Progenitor cell of endocrine pancreas (in vitro differentiated cells): ENCODE results near the gene KANSL1. TPM values are rescaled to one million over a fixed set of nuclear protein-coding genes. Genes with fewer than 3 reads are reported as not detected.

ENCODE experiments used
- DNase-seq: peaks from one replicate; pipeline ENCODE4 v3.0.0; 2021; ENCODE audit warnings: low spot score; ENCODE audit not compliant: unreplicated experiment
- H3K27ac Mint-ChIP-seq: 2 replicates; pipeline ENCODE4 v1.8.0; 2021; ENCODE audit warnings: mild to moderate bottlenecking, moderate library complexity, mixed read lengths
- H3K27me3 Mint-ChIP-seq: 2 replicates; pipeline ENCODE4 v1.8.0; 2021; ENCODE audit warnings: mixed read lengths
- H3K36me3 Mint-ChIP-seq: 2 replicates; pipeline ENCODE4 v1.8.0; 2022; ENCODE audit warnings: mixed read lengths; ENCODE audit not compliant: insufficient read depth
- H3K4me1 Mint-ChIP-seq: 2 replicates; pipeline ENCODE4 v1.8.0; 2021; ENCODE audit warnings: low read depth, mixed read lengths
- H3K4me3 Mint-ChIP-seq: 2 replicates; pipeline ENCODE4 v1.8.0; 2021; ENCODE audit warnings: low read depth, mild to moderate bottlenecking, moderate library complexity, mixed read lengths
- H3K9me3 Mint-ChIP-seq: 2 replicates; pipeline ENCODE4 v1.8.0; 2021; ENCODE audit warnings: low read depth, mixed read lengths
- CTCF ChIP-seq: fragments of 200-600 bp; sonication (generic); IDR thresholded peaks from one replicate; pipeline ENCODE4 v1.5.0; 2021; ENCODE audit warnings: antibody characterized with exemption, mild to moderate bottlenecking; ENCODE audit not compliant: unreplicated experiment
- total RNA-seq: library from RNA; stranded (reverse); gene quantifications from 2 replicates; pipeline ENCODE4 v1.2.1, GENCODE V29; 2021

The KANSL1 gene
- total RNA-seq, 1 donor from 2014 or later: 173 TPM

DNA sequence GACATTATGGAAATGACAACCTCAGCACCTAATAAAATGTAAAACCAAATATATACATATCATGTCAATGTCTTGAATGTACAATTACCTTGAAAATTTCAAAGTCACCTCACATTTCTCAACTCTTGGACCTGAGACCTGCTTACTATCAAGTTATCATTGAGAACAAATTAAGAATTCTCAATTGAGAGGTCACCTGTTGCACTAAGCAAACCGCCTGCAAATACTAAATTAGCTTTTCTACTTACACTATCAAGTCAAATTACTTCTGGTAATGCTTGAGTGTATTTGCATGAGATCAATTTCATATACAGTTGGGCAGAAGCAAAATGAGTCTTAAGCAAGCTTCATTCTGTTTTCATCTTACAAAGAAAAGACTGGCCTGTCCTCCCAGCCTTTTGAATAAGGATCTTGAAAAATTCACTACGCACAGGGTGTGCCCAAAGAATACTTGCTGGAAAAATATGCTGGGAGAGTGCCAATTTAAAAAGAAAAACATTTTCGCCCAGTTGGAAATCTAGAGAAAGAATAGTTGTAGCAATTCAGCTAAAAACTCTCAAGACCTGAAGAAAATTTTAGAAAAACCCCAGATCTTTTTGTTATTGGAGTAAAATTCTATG is 35.7 kb downstream of the KANSL1 start:
- no peak for DNase-seq
- H3K36me3 Mint-ChIP-seq: peaks cover 7% of the 10 kb centered on the region
- TF ChIP-seq CTCF: no peak
- H3K4me3 Mint-ChIP-seq: no peak overlapping the region
- H3K27me3 Mint-ChIP-seq: no peaks in the 10 kb centered on the region
- peaks cover 49% of the 10 kb centered on the region for H3K4me1 Mint-ChIP-seq
- no peaks in the 10 kb centered on the region for H3K9me3 Mint-ChIP-seq
- H3K27ac Mint-ChIP-seq: no peak overlapping the region

DNA sequence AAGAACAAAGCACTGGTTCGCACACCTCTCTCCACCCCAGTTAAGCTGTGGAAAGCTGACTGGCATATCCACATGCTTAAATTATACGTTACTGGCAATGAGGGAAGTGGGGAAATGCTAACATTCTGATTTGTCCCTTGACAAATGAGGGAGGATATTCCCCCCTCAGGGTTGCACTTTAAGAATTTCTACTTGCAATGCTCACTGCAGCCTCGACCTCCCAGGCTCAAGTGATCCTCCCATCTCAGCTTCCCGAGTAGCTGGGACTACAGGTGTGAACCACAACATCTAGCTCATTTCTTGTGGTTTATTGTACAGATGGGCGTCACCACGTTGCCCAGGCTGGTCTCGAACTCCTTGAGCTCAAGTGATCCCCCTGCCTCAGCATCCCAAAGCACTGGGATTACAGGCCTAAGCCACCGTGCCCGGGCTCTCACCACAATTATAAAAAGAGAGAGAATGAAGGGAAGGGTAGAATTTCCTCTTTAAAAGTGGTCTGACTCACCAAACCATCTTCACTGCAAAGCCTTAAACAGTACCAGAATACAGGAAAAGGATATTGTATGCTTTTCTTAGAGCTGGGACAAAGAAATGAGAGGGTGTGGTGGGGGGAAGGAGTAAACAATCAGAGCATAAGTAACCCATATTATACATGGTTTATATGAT is 38.9 kb downstream of the KANSL1 start:
- Mint-ChIP-seq H3K27ac (no peak overlapping the region), H3K9me3 (peaks cover 4% of the 10 kb centered on the region), H3K4me1 (peaks cover 60% of the 10 kb centered on the region), H3K4me3 (no peak overlapping the region), H3K36me3 (peaks cover 4% of the 10 kb centered on the region), H3K27me3 (no peaks in the 10 kb centered on the region)
- no peak for DNase-seq
- TF ChIP-seq CTCF: no peak

DNA sequence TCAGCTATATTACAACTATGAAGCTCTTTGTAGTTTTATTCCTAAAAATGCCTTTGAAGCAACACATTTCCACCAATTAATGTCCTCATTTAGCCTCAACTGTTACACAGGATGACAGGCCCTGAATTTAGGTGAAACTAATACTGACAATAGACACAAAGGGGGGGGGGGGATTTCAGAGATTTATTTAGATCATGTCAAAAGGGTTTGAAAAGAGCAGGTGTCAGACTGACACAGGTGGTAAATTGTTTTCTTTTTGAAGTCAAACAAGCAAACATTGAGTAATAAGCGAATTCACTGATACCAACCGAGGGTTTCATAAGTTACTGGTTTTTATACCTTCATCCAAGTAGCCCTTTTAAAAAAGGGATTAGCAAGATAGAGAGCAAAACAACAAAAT is 40.8 kb downstream of the KANSL1 start:
- Mint-ChIP-seq H3K27ac (peak overlapping the region; percentile 33), H3K36me3 (peaks cover 3% of the 10 kb centered on the region), H3K27me3 (no peaks in the 10 kb centered on the region), H3K4me3 (no peak overlapping the region), H3K4me1 (peaks cover 56% of the 10 kb centered on the region), H3K9me3 (peaks cover 4% of the 10 kb centered on the region)
- no peak for DNase-seq
- no peak for TF ChIP-seq CTCF

- Mint-ChIP-seq H3K36me3 (peaks cover 3% of the 10 kb centered on the region), H3K27ac (no peak overlapping the region), H3K4me1 (peaks cover 56% of the 10 kb centered on the region), H3K27me3 (no peaks in the 10 kb centered on the region), H3K9me3 (peaks cover 4% of the 10 kb centered on the region), H3K4me3 (no peak overlapping the region)
- no peak for DNase-seq
- TF ChIP-seq CTCF: no peak
Observed at GRCh38 chr17:46151762-46152161, 41.5 kb downstream of the KANSL1 start.

DNA sequence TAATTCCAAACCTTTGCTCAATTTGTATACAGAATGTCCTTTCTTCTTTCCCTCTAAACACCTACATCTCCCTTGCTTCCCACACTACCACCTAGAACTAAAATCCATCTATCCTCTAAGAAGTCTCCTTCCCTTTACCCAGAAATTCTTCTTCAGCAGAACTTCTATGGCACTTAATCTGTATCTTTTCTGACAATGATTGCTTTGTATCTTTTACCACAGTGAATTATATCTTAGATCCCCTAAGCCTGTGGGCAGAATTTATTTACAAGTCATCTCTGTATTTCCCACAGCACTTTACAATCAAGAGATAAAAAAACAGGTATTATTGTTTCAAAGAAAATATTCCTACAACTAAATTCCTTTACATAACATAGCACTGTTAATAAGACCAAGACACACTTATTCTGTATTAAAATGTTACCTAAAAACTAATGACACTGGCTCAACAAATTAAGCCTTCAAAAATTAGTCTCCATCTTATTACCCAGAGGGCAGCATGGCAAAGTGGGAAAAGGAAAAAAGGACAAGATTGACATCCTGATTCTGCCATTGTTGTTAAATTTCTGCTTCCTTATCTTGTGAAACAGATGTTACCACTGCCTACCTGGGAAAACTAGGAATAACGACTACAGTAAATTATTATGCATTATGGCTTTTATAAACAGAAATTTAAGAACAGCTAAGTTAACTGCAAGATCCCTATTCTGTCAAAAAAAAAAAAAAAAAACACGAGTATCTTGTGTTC is 42.8 kb downstream of the KANSL1 start:
- H3K27me3 Mint-ChIP-seq: no peaks in the 10 kb centered on the region
- peaks cover 55% of the 10 kb centered on the region for H3K4me1 Mint-ChIP-seq
- peaks cover 5% of the 10 kb centered on the region for H3K36me3 Mint-ChIP-seq

More for the DNA sequence above, 42.8 kb downstream of the KANSL1 start:
- Mint-ChIP-seq H3K27ac (no peak overlapping the region), H3K9me3 (peaks cover 4% of the 10 kb centered on the region), H3K4me3 (no peak overlapping the region)
- no peak for DNase-seq
- TF ChIP-seq CTCF: no peak
